Measurements from ENCODE around the gene S1PR2.
A peak's percentile ranks its signal among the peaks of the same experiment; 100 is the strongest.

The S1PR2 gene

DNA sequence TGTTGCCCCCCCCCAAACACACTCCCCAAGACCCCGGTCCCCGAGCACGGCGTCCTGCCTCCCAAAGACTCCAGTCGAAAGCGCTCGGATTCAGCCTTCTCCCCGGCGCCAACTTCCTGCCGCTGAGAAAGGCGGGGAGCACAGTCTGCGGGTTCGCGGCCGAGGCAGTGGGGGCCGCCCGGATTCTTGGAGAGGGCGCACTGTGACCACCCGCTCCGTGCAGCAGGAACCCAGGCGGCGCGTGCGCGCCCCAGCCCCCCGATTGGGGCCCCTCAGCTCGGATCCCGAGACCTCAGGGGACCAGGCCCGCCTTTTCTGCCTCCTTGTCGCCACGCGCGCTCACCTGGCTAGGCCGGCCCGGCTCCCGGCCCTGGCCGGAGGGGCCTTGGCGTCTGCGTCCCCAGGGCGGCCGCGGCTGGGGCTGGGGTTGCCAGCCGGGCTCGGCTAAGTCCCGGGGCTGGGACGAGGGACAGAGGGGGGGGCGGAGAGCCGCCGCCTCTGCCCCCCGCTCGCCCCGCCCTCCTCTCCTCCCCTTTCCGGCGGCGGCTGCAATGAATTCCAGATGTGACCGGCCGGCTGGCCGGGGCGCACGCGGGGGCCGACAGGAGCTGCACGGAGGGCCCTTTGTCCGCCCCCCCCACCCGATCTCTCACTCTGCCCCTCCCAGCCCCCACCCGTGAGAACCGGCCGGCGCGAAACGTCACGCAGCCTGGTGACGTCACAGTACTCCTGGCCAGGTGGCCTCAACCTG lies at the start of gene S1PR2:
TSS of gene S1PR2 (minus strand) at position 471 of the 751 bp plus-strand sequence. CDS start 6,426 bp downstream, outside the sequence.
- H3K4me1 ChIP-seq (ENCODE audit: control insufficient read depth, insufficient read depth, low read length) = peaks cover 2% of the 10 kb centered on the region
- no peaks in the 10 kb centered on the region for H3K36me3 ChIP-seq (ENCODE audit: control insufficient read depth, insufficient read depth, low read length)
- no peaks in the 10 kb centered on the region for H3K9me3 ChIP-seq (ENCODE audit: control insufficient read depth, insufficient read depth, low read length)
- peak within 1 kb of the TSS; percentile 60 for H3K9ac ChIP-seq (ENCODE audit: low read depth, low read length)
- H3K4me3 ChIP-seq (ENCODE audit: low read depth, low read length) = peak within 1 kb of the TSS; percentile 75
- no peaks in the 10 kb centered on the region for H3K27me3 ChIP-seq (ENCODE audit: control insufficient read depth, insufficient read depth, low read length)

GRCh38 chr19:10279737-10280442 lies 48.8 kb upstream of the S1PR2 start:
- Histone ChIP-seq H3K36me3 (ENCODE audit: control insufficient read depth, insufficient read depth, low read length) (no peaks in the 10 kb centered on the region), H3K27me3 (ENCODE audit: control insufficient read depth, insufficient read depth, low read length) (no peaks in the 10 kb centered on the region), H3K9ac (ENCODE audit: low read depth, low read length) (no peak overlapping the region), H3K4me1 (ENCODE audit: control insufficient read depth, insufficient read depth, low read length) (no peaks in the 10 kb centered on the region), H3K9me3 (ENCODE audit: control insufficient read depth, insufficient read depth, low read length) (no peaks in the 10 kb centered on the region), H3K4me3 (ENCODE audit: low read depth, low read length) (no peak overlapping the region)

DNA sequence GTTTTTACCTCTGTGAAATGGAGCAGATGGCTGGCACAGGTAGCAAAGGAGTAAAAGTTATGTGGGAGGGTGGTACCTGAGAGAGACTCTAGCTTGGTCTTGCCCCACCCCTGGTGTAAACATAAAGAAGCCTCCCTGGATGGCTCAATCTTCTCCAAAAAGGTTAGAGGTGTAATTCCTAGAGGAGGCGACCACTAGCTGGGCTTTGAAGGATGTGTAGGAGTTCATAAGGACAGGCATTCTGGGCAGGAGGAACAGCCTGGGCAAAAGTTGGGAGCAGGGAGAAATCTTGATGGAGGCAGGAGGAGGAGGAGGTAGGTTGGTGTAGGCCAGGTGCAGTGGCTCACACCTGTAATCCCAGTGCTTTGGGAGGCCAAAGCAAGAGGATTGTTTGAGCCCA lies 47.8 kb upstream of the S1PR2 start:
- Histone ChIP-seq H3K4me3 (ENCODE audit: low read depth, low read length) (no peak overlapping the region), H3K27me3 (ENCODE audit: control insufficient read depth, insufficient read depth, low read length) (no peaks in the 10 kb centered on the region), H3K9ac (ENCODE audit: low read depth, low read length) (no peak overlapping the region), H3K9me3 (ENCODE audit: control insufficient read depth, insufficient read depth, low read length) (no peaks in the 10 kb centered on the region), H3K36me3 (ENCODE audit: control insufficient read depth, insufficient read depth, low read length) (no peaks in the 10 kb centered on the region), H3K4me1 (ENCODE audit: control insufficient read depth, insufficient read depth, low read length) (no peaks in the 10 kb centered on the region)

GRCh38 chr19:10277795-10278589 lies 46.9 kb upstream of the S1PR2 start:
- H3K4me1 ChIP-seq (ENCODE audit: control insufficient read depth, insufficient read depth, low read length) = no peaks in the 10 kb centered on the region

DNA sequence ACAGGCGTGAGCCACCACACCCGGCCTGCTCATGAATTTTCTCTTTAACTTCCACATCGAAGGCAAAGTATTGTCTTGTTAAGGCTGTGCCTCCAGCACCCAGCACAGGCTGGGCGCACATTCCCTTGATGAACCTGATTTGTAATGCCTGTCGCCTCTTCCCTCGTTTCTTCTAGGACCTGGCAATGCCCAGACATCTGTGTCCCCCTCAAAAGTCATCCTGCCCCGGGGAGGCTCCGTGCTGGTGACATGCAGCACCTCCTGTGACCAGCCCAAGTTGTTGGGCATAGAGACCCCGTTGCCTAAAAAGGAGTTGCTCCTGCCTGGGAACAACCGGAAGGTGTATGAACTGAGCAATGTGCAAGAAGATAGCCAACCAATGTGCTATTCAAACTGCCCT lies 43.5 kb upstream of the S1PR2 start:
- no peaks in the 10 kb centered on the region for H3K36me3 ChIP-seq (ENCODE audit: control insufficient read depth, insufficient read depth, low read length)
- no peaks in the 10 kb centered on the region for H3K9me3 ChIP-seq (ENCODE audit: control insufficient read depth, insufficient read depth, low read length)
- H3K4me3 ChIP-seq (ENCODE audit: low read depth, low read length) = no peak overlapping the region
- peaks cover 32% of the 10 kb centered on the region for H3K27me3 ChIP-seq (ENCODE audit: control insufficient read depth, insufficient read depth, low read length)
- H3K4me1 ChIP-seq (ENCODE audit: control insufficient read depth, insufficient read depth, low read length) = peaks cover 2% of the 10 kb centered on the region
- H3K9ac ChIP-seq (ENCODE audit: low read depth, low read length) = no peak overlapping the region

More at GRCh38 chr19:10277795-10278589, 46.9 kb upstream of the S1PR2 start:
- no peak overlapping the region for H3K4me3 ChIP-seq (ENCODE audit: low read depth, low read length)
- H3K9me3 ChIP-seq (ENCODE audit: control insufficient read depth, insufficient read depth, low read length) = no peaks in the 10 kb centered on the region
- H3K36me3 ChIP-seq (ENCODE audit: control insufficient read depth, insufficient read depth, low read length) = no peaks in the 10 kb centered on the region
- H3K27me3 ChIP-seq (ENCODE audit: control insufficient read depth, insufficient read depth, low read length) = no peaks in the 10 kb centered on the region
- no peak overlapping the region for H3K9ac ChIP-seq (ENCODE audit: low read depth, low read length)

DNA sequence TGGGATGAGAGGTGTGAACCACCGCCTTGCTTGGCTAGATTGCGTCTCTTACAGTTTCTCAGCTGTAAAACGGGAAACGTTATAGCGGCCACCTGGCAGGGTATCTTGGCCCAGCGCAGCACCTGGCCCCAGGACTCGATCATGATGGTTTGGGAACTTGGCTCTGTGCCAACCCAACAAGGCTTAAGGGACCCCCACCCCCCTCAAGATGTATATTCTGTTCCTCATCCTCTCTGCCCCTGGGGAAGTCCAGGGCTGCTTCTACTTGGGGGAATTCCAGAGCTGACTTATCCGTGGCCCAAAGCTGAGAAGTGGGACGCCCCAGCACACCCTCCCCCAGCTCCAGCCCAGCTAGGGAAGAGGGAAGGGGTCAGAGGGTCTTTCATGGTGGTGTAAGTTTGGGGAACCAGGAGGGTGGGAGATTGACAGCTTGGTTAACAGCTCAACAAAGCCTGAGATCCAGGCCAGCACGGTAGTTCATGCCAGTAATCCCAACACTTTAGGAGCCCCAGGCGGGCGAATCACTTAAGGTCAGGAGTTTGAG lies 40.5 kb upstream of the S1PR2 start:
- Histone ChIP-seq H3K4me1 (ENCODE audit: control insufficient read depth, insufficient read depth, low read length) (peaks cover 2% of the 10 kb centered on the region), H3K4me3 (ENCODE audit: low read depth, low read length) (peak overlapping the region; percentile 58), H3K9ac (ENCODE audit: low read depth, low read length) (no peak overlapping the region)

GRCh38 chr19:10270616-10271394 lies 39.7 kb upstream of the S1PR2 start, which contains the start of gene ICAM1:
Gene ICAM1, plus strand, starts transcription at chr19:10271120. Its CDS starts 40 bp downstream, at chr19:10271160.
- Histone ChIP-seq H3K4me1 (ENCODE audit: control insufficient read depth, insufficient read depth, low read length) (peaks cover 2% of the 10 kb centered on the region), H3K27me3 (ENCODE audit: control insufficient read depth, insufficient read depth, low read length) (peaks cover 37% of the 10 kb centered on the region), H3K9ac (ENCODE audit: low read depth, low read length) (no peak within 1 kb of the TSS), H3K9me3 (ENCODE audit: control insufficient read depth, insufficient read depth, low read length) (no peaks in the 10 kb centered on the region), H3K36me3 (ENCODE audit: control insufficient read depth, insufficient read depth, low read length) (no peaks in the 10 kb centered on the region), H3K4me3 (ENCODE audit: low read depth, low read length) (peak within 1 kb of the TSS; percentile 58)

More for the DNA sequence above, 40.5 kb upstream of the S1PR2 start:
- Histone ChIP-seq H3K9me3 (ENCODE audit: control insufficient read depth, insufficient read depth, low read length) (no peaks in the 10 kb centered on the region), H3K36me3 (ENCODE audit: control insufficient read depth, insufficient read depth, low read length) (no peaks in the 10 kb centered on the region), H3K27me3 (ENCODE audit: control insufficient read depth, insufficient read depth, low read length) (peaks cover 37% of the 10 kb centered on the region)

DNA sequence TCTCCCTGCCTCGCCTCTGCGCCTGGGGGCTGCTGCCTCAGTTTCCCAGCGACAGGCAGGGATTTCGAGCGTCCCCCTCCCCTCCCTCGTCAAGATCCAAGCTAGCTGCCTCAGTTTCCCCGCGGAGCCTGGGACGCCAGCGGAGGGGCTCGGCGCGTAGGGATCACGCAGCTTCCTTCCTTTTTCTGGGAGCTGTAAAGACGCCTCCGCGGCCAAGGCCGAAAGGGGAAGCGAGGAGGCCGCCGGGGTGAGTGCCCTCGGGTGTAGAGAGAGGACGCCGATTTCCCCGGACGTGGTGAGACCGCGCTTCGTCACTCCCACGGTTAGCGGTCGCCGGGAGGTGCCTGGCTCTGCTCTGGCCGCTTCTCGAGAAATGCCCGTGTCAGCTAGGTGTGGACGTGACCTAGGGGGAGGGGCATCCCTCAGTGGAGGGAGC lies 39.1 kb upstream of the S1PR2 start:
- Histone ChIP-seq H3K9me3 (ENCODE audit: control insufficient read depth, insufficient read depth, low read length) (no peaks in the 10 kb centered on the region), H3K4me3 (ENCODE audit: low read depth, low read length) (peak overlapping the region; percentile 58), H3K27me3 (ENCODE audit: control insufficient read depth, insufficient read depth, low read length) (peaks cover 37% of the 10 kb centered on the region), H3K9ac (ENCODE audit: low read depth, low read length) (no peak overlapping the region), H3K4me1 (ENCODE audit: control insufficient read depth, insufficient read depth, low read length) (peaks cover 2% of the 10 kb centered on the region), H3K36me3 (ENCODE audit: control insufficient read depth, insufficient read depth, low read length) (no peaks in the 10 kb centered on the region)

GRCh38 chr19:10269333-10270179 lies 38.4 kb upstream of the S1PR2 start:
- peaks cover 2% of the 10 kb centered on the region for H3K4me1 ChIP-seq (ENCODE audit: control insufficient read depth, insufficient read depth, low read length)
- H3K9me3 ChIP-seq (ENCODE audit: control insufficient read depth, insufficient read depth, low read length) = no peaks in the 10 kb centered on the region
- H3K9ac ChIP-seq (ENCODE audit: low read depth, low read length) = no peak overlapping the region
- H3K36me3 ChIP-seq (ENCODE audit: control insufficient read depth, insufficient read depth, low read length) = no peaks in the 10 kb centered on the region
- peak overlapping the region; percentile 58 for H3K4me3 ChIP-seq (ENCODE audit: low read depth, low read length)
- peaks cover 37% of the 10 kb centered on the region for H3K27me3 ChIP-seq (ENCODE audit: control insufficient read depth, insufficient read depth, low read length)

GRCh38 chr19:10268071-10268470 lies 36.9 kb upstream of the S1PR2 start:
- Histone ChIP-seq H3K9ac (ENCODE audit: low read depth, low read length) (no peak overlapping the region), H3K4me3 (ENCODE audit: low read depth, low read length) (no peak overlapping the region), H3K36me3 (ENCODE audit: control insufficient read depth, insufficient read depth, low read length) (no peaks in the 10 kb centered on the region), H3K27me3 (ENCODE audit: control insufficient read depth, insufficient read depth, low read length) (peaks cover 37% of the 10 kb centered on the region), H3K4me1 (ENCODE audit: control insufficient read depth, insufficient read depth, low read length) (peaks cover 2% of the 10 kb centered on the region), H3K9me3 (ENCODE audit: control insufficient read depth, insufficient read depth, low read length) (no peaks in the 10 kb centered on the region)

Measured in iPS-15b (cell line).